ENCODE results near the gene BPI.
"Not testable (repeated sequence)": the region's sequence is repeated elsewhere in the genome, so short reads cannot be mapped to it uniquely, and the experiment has no call there.

BPI gene

GRCh38 chr20:38303908-38304379, at the start of gene BPI:
BPI (plus strand) TSS chr20:38304156; CDS start chr20:38304224, 68 bp downstream.
- peak; percentile 9 for DNase-seq

DNA sequence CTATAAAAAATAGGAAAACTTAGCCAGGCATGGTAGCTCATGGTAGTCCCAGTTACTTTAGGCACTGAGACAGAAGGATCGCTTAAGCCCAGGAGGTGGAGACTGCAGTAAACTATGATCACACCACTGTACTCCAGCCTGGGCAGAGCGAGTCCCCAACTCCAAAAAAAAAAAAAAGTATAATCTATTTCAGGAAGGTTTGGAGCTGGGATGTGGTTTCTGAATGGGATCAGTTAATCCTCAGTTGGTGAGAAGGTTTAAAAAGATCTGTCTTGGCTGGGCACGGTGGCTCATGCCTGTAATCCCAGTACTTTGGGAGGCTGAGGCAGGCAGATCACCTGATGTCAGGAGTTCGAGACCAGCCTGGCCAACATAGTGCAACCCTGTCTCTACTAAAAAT, 49.3 kb upstream of the BPI start:
- not testable (repeated sequence) for DNase-seq

- no peak for DNase-seq
These were observed 48.6 kb upstream of the BPI start for GRCh38 chr20:38255393-38255792.

DNA sequence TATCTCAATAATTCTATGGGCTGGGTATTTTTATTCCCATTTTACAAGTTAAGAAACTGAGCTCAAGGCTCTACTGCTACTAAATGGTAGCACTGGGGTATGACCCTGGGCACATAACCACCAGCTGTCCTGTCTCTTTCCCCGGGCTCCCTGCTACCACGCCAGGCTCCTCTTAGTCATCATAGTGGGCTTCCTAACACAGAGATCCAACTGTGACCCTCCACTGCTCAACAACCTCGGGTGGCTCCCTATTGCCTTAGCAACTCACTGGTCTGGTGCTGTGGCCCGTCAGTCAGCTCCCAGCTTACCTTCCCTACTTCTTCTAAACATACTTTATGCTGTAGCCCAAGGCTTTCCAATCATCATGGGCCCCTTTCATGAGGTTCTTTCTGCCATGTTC, 47.9 kb upstream of the BPI start:
- no peak for DNase-seq

DNA sequence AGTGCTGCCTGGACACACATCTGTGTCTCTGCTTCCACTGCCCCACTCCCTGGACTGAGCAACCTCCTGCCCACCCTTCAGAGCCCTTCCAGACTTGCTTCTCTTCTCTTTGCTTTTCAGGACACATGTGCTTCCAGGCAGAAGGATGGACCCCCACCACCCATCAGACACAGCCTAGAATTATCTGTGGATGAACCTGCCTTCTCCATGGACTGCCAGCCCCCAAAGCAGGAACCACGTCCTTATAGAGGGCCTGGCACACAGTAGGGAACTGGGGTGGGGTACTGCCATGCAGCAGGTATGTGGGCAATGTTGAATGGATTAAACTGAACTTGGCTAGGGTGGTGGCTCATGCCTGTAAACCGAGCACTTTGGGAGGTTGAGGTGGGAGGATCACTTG, 47.0 kb upstream of the BPI start:
- DNase-seq: no peak

DNA sequence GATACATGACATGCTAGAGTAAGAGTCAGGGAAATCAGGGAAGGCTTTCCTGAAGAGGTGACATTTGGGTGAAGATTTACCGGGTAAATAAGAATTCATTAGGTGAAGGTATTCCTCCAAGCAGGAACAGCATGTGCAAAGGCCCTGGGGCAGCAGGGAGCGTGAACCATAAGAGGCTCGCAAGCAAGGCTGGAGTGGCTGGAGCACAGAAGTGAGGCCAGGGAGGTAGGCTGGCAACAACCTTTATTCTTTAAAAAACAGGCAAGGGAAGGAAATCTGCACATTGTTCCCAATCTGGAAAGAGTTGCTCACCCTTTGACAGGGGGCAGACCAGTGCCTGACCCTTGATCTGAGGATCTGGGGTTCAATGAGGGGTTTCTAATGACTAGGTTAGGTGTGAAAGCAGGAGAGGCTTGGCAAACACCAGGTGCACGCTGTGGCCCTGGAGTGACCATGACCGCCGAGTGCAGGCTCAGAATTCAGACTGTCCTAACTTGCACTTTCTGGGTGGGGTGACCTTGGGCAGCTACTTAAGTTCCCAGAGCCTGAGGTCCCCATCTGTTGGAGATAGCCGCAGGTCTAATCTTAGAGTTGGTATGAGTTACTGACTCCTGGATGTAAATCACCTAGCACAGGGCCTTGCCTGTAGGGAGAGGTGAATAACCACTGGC, 45.3 kb upstream of the BPI start:
- DNase-seq: no peak

DNA sequence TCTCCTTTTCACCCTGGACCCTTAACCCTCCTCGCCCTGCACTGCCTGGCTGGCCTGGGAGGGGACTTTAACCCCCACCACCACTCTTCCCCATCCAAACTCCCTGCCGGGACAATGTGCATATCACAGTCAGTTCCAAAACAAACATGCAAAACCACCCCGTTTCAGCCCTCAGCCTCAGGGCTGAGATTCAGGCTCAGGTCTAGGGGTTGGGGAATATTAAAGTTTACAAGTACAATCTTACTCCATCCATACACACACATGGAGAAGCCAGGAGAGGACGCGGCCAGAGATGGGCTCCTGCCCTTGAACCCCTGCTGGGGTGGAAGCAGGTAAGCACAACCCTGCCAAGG, 44.0 kb upstream of the BPI start:
- no peak for DNase-seq

GRCh38 chr20:38260378-38261053, 43.4 kb upstream of the BPI start, which contains the start of gene KIAA1755:
KIAA1755 (minus strand) TSS chr20:38260735; CDS start chr20:38260500, 235 bp downstream.
- DNase-seq: no peak

GRCh38 chr20:38261054-38261390, 42.9 kb upstream of the BPI start:
- no peak for DNase-seq

GRCh38 chr20:38262931-38263330, 41.0 kb upstream of the BPI start:
- DNase-seq: no peak

DNA sequence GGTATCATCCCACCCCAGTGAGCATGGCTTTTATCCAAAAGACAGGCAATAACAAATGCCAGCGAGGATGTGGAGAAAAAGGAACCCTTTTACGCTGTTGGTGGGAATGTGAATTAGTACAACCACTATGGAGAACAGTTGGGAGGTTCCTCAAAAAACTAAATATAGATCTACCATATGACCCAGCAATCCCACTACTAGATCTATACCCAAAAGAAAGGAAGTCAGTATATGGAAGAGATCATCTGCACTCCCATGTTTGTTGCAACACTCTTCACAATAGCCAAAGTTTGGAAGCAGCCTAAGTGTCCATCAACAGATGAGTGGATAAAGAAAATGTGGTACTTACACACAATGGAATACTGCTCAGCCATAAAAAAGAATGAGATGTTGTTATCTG, 37.5 kb upstream of the BPI start:
- DNase-seq: no peak

GRCh38 chr20:38267296-38267695, 36.7 kb upstream of the BPI start:
- DNase-seq: no peak

DNA sequence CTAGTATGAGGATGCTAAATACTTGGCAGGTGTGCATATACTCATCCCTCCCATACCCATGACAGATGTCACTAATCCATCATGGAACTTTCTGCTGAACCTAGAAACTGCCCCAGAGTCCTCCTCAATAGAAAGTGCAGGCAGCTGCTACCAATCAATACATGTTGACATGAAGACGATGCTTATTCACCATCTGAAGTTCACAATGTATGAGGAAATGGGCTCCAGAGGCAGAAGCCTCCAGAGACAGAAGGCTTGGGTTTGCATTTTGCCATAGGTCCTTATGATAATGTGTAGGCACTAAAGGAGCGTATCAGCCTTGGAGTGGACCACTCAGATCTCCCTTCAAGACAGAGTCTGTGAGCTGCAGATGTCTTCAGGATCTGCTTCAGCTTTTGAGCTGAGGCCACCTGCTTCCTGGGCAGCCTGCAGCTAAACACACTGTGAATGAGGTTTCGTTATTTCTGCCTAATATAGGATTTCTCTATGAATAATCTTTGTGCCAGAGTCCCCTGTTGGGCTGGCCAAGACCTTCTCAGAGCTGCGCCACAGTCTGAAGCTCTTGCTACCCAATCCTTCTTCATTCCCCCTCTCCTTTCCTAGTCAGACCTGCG, 35.9 kb upstream of the BPI start:
- DNase-seq: no peak

GRCh38 chr20:38269040-38269439, 34.9 kb upstream of the BPI start:
- no peak for DNase-seq

- DNase-seq: no peak
These were observed 34.2 kb upstream of the BPI start for GRCh38 chr20:38269715-38270114.

- no peak for DNase-seq
These were observed 32.9 kb upstream of the BPI start for GRCh38 chr20:38270869-38271605.

- no peak for DNase-seq
These were observed 32.3 kb upstream of the BPI start for GRCh38 chr20:38271608-38272120.

- no peak for DNase-seq
These were observed 31.6 kb upstream of the BPI start for GRCh38 chr20:38272398-38272797.

DNA sequence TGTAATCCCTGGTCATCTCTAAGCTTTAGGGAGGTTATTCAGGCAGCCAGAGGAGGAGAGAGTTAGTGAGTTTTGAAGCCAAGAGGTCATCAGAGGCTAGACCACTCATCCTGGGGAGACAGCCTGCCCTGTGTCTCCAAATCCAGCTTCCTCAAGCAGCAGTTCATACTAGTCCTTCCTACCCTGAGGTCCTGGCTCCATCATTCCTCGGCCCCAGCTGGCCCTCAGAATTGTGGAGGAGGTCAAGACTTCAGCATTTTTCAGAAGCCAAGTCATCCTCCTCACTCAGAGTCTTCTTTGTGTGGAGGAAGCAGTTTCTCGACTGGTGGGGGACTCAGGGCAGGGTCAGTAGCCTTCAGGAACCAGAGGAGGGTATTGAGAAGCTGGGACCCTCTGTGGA, 31.0 kb upstream of the BPI start:
- DNase-seq: no peak

GRCh38 chr20:38275815-38276550, 28.0 kb upstream of the BPI start:
- no peak for DNase-seq

- DNase-seq: no peak
These were observed 26.7 kb upstream of the BPI start for GRCh38 chr20:38277285-38277684.

DNA sequence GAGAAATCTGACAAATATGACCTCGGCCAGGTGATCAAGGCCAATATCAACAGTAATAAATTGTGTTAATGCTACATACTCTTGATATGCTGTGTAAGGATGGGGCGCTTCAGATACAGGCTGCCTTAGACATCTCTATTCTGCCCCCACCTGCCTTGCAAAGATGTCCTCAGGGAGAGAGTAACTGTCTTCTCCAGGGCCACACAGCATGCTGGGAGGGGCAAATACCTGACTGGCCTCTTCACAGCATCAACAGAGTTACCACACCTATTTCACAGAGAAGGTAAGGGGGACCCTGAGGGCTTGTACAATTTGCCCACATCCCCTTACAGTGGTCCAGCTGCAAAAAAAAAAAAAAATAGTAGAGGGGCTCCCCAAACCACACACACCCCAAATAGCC, 26.3 kb upstream of the BPI start:
- no peak for DNase-seq

- no peak for DNase-seq
These were observed 25.8 kb upstream of the BPI start for GRCh38 chr20:38278131-38278530.

Data from activated CD4-positive, alpha-beta T cell treated with anti-CD3 and anti-CD28 coated beads, Interleukin-10, Interleukin-2, amounts not matched to agents 100 ng/mL and 50 ng/mL, durations not matched to agents 16 hours and 8 hours (primary cell).